Measurements from ENCODE around the gene PEX7.

DNA sequence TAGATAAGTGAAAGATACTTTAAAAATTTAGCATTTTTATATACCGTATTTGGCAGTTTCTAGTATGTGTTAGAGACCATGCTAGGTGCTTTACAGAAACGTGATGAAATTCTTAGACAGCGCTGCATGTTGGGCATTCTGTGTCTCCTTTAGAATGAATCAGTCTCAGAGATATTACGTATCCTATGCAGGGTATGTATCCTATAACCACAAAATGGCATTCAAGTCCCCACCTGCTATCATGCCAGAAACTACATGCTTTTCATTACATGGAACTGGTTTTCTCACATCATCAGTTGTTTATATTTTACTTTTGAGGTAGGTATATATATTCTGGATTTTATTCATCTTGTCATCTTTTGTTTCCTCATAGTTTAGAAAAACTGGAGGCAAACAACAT is 42.3 kb downstream of the PEX7 start:
- TF ChIP-seq, protein P1, sequence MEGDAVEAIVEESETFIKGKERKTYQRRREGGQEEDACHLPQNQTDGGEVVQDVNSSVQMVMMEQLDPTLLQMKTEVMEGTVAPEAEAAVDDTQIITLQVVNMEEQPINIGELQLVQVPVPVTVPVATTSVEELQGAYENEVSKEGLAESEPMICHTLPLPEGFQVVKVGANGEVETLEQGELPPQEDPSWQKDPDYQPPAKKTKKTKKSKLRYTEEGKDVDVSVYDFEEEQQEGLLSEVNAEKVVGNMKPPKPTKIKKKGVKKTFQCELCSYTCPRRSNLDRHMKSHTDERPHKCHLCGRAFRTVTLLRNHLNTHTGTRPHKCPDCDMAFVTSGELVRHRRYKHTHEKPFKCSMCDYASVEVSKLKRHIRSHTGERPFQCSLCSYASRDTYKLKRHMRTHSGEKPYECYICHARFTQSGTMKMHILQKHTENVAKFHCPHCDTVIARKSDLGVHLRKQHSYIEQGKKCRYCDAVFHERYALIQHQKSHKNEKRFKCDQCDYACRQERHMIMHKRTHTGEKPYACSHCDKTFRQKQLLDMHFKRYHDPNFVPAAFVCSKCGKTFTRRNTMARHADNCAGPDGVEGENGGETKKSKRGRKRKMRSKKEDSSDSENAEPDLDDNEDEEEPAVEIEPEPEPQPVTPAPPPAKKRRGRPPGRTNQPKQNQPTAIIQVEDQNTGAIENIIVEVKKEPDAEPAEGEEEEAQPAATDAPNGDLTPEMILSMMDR (IDR thresholded peaks at IDR 0.05; ENCODE audit: low read depth, low read length) = no peak
- TF ChIP-seq POLR2A (IDR thresholded peaks at IDR 0.05; ENCODE audit: extremely low read depth, insufficient read length) (no peak), MYC (IDR thresholded peaks at IDR 0.05; ENCODE audit: low read depth, low read length) (no peak)

All from NB4 (cell line).